ENCODE measurements around the gene HLA-F.

Gene HLA-F

GRCh38 chr6:29731281-29731680 lies 8.0 kb downstream of the HLA-F start:
- TF ChIP-seq CTCF (conservative IDR thresholded peaks at IDR 0.05) (no peak), ZFX (IDR thresholded peaks at IDR 0.05) (no peak)

GRCh38 chr6:29733057-29733456 lies 9.8 kb downstream of the HLA-F start:
- TF ChIP-seq ZFX (IDR thresholded peaks at IDR 0.05) (no peak), CTCF (conservative IDR thresholded peaks at IDR 0.05) (no peak)
- H3K27ac ChIP-seq = no peak overlapping the region

More at GRCh38 chr6:29731281-29731680, 8.0 kb downstream of the HLA-F start:
- no peak overlapping the region for H3K27ac ChIP-seq

- no peak for TF ChIP-seq ZFX (IDR thresholded peaks at IDR 0.05)
- TF ChIP-seq CTCF (conservative IDR thresholded peaks at IDR 0.05) = no peak
- no peak overlapping the region for H3K27ac ChIP-seq
Measured at GRCh38 chr6:29734046-29735018, 11.1 kb downstream of the HLA-F start.

GRCh38 chr6:29736563-29736962 lies 13.3 kb downstream of the HLA-F start:
- H3K27ac ChIP-seq = no peak overlapping the region
- no peak for TF ChIP-seq CTCF (conservative IDR thresholded peaks at IDR 0.05)
- TF ChIP-seq ZFX (IDR thresholded peaks at IDR 0.05) = no peak

GRCh38 chr6:29737707-29738630 lies 14.7 kb downstream of the HLA-F start:
- no peak overlapping the region for H3K27ac ChIP-seq
- TF ChIP-seq CTCF (conservative IDR thresholded peaks at IDR 0.05) (peak; percentile 83), ZFX (IDR thresholded peaks at IDR 0.05) (no peak)

GRCh38 chr6:29739136-29739881 lies 16.1 kb downstream of the HLA-F start:
- TF ChIP-seq ZFX (IDR thresholded peaks at IDR 0.05) (no peak), CTCF (conservative IDR thresholded peaks at IDR 0.05) (no peak)
- no peak overlapping the region for H3K27ac ChIP-seq
